ENCODE results near the gene ATP10A.

GRCh38 chr15:25715536-25716413, 147.4 kb downstream of the ATP10A start:
- TF ChIP-seq POLR2A (IDR thresholded peaks at IDR 0.05) (no peak), POLR2AphosphoS5 (IDR thresholded peaks at IDR 0.05) (no peak)
- TF ChIP-seq, protein P1, sequence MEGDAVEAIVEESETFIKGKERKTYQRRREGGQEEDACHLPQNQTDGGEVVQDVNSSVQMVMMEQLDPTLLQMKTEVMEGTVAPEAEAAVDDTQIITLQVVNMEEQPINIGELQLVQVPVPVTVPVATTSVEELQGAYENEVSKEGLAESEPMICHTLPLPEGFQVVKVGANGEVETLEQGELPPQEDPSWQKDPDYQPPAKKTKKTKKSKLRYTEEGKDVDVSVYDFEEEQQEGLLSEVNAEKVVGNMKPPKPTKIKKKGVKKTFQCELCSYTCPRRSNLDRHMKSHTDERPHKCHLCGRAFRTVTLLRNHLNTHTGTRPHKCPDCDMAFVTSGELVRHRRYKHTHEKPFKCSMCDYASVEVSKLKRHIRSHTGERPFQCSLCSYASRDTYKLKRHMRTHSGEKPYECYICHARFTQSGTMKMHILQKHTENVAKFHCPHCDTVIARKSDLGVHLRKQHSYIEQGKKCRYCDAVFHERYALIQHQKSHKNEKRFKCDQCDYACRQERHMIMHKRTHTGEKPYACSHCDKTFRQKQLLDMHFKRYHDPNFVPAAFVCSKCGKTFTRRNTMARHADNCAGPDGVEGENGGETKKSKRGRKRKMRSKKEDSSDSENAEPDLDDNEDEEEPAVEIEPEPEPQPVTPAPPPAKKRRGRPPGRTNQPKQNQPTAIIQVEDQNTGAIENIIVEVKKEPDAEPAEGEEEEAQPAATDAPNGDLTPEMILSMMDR (IDR thresholded peaks at IDR 0.05) = no peak
